ENCODE data around the gene PLEKHH2. TPM values are rescaled to one million over a fixed set of nuclear protein-coding genes. Genes with fewer than 3 reads are reported as not detected.

The PLEKHH2 gene
- total and polyA plus RNA-seq, 8 donors = 1.6 to 5.3 (median 3.3) TPM

DNA sequence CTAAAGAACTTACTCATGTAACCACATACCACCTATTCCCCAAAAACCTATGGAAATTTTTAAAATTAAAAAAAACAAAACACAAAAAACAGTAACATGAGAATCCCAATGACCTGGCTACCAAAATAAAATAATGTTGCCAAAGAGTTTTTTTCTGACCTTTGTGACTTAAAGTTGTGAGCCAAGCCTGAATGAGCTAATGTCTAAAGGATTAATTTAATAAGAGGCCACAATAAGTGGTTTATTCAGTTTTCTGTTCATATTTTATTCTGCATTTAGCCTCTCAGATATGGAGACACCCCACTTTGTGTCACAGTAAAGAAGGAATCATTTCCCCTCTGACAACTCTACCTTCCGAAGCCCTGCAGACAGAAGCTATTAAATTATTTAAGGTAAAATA, 94.2 kb downstream of the PLEKHH2 start:
- intact Hi-C loops (cut with DNase I) = no loop called here
- no peak for ATAC-seq
- TF ChIP-seq, protein P1, sequence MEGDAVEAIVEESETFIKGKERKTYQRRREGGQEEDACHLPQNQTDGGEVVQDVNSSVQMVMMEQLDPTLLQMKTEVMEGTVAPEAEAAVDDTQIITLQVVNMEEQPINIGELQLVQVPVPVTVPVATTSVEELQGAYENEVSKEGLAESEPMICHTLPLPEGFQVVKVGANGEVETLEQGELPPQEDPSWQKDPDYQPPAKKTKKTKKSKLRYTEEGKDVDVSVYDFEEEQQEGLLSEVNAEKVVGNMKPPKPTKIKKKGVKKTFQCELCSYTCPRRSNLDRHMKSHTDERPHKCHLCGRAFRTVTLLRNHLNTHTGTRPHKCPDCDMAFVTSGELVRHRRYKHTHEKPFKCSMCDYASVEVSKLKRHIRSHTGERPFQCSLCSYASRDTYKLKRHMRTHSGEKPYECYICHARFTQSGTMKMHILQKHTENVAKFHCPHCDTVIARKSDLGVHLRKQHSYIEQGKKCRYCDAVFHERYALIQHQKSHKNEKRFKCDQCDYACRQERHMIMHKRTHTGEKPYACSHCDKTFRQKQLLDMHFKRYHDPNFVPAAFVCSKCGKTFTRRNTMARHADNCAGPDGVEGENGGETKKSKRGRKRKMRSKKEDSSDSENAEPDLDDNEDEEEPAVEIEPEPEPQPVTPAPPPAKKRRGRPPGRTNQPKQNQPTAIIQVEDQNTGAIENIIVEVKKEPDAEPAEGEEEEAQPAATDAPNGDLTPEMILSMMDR (IDR thresholded peaks at IDR 0.05) = no peak
- WGBS, 2 donors = 94 to 97% methylated on average over 1 of the region's 1 CpG
- no peak for DNase-seq
- FAIRE-seq = no peak
- peaks cover 0 to 3% (median 0%) of the 10 kb centered on the region in 4 donors for H3K27me3 ChIP-seq
- no peaks in the 10 kb centered on the region for H3K4me1 ChIP-seq
- H3K4me3 ChIP-seq = no peak overlapping the region
- peaks cover 0 to 4% (median 0%) of the 10 kb centered on the region in 3 donors for H3K36me3 ChIP-seq
- no peaks in the 10 kb centered on the region for H3K9me3 ChIP-seq
- H3K27ac ChIP-seq = no peak overlapping the region

GRCh38 chr2:43736637-43737036, 99.6 kb downstream of the PLEKHH2 start:
- no peaks in the 10 kb centered on the region for H3K9me3 ChIP-seq
- no peaks in the 10 kb centered on the region for H3K4me1 ChIP-seq
- ATAC-seq = no peak
- no peak overlapping the region for H3K4me3 ChIP-seq
- no peak overlapping the region for H3K27ac ChIP-seq
- no peak for FAIRE-seq
- WGBS, 2 donors = 67 to 69% methylated on average over 6 of the region's 6 CpGs
- no peak for DNase-seq
- no peaks in the 10 kb centered on the region for H3K36me3 ChIP-seq
- intact Hi-C loops (cut with DNase I) = no loop called here
- H3K27me3 ChIP-seq = no peaks in the 10 kb centered on the region
- TF ChIP-seq, protein P1 (IDR thresholded peaks at IDR 0.05) = no peak

- intact Hi-C loops (cut with DNase I) = no loop called here
- no peak overlapping the region for H3K27ac ChIP-seq
- DNase-seq (no peak), FAIRE-seq (no peak), ATAC-seq (no peak)
- 75 to 83% methylated on average over 8 of the region's 8 CpGs for WGBS, 2 donors
- H3K4me3 ChIP-seq = no peak overlapping the region
- H3K4me1 ChIP-seq = no peaks in the 10 kb centered on the region
- no peaks in the 10 kb centered on the region for H3K9me3 ChIP-seq
- H3K36me3 ChIP-seq = no peaks in the 10 kb centered on the region
- H3K27me3 ChIP-seq = no peaks in the 10 kb centered on the region
- TF ChIP-seq, protein P1 (IDR thresholded peaks at IDR 0.05) = no peak
Measured at GRCh38 chr2:43737097-43737854, 100.2 kb downstream of the PLEKHH2 start.

GRCh38 chr2:43737855-43738254, 100.8 kb downstream of the PLEKHH2 start:
- Histone ChIP-seq H3K27me3 (no peaks in the 10 kb centered on the region), H3K9me3 (no peaks in the 10 kb centered on the region)

DNA sequence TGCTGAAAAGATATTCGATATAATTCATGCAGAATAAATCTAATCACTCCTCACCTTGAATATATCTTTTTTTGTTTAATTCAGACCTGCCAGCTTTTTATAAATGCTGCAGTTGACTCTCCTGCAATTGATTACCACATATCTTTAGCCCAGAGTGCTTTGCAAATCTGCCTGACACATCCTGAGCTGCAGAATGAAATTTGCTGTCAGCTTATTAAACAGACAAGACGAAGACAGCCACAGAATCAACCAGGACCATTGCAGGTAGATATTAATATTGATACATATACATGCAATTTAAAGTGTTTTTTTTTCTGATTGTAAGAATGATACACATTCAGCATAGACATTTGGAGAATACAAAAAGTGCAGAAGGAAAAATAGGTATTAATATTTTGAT, 101.2 kb downstream of the PLEKHH2 start:
- intact Hi-C loops (cut with DNase I) = no loop called here
- Histone ChIP-seq H3K27ac (no peak overlapping the region), H3K27me3 (no peaks in the 10 kb centered on the region), H3K4me3 (no peak overlapping the region), H3K36me3 (no peaks in the 10 kb centered on the region), H3K9me3 (no peaks in the 10 kb centered on the region), H3K4me1 (no peaks in the 10 kb centered on the region)
- TF ChIP-seq, protein P1 (IDR thresholded peaks at IDR 0.05) = no peak
- WGBS, 2 donors = 56 to 78% methylated on average over 2 of the region's 2 CpGs
- DNase-seq (no peak), ATAC-seq (no peak), FAIRE-seq (no peak)

More at GRCh38 chr2:43737855-43738254, 100.8 kb downstream of the PLEKHH2 start:
- ATAC-seq = no peak
- WGBS, 2 donors = 68 to 79% methylated on average over 2 of the region's 2 CpGs
- intact Hi-C loops (cut with DNase I) = no loop called here
- no peaks in the 10 kb centered on the region for H3K4me1 ChIP-seq
- TF ChIP-seq, protein P1 (IDR thresholded peaks at IDR 0.05) = no peak
- H3K4me3 ChIP-seq = no peak overlapping the region
- H3K36me3 ChIP-seq = no peaks in the 10 kb centered on the region
- no peak for DNase-seq
- H3K27ac ChIP-seq = no peak overlapping the region
- FAIRE-seq = no peak
